Liver (tissue), 3 donors: ENCODE data around the gene LRRC2.

ENCODE experiments used
- CTCF ChIP-seq: fragments of 150-350 bp; IDR thresholded peaks from 2 replicates; pipeline ENCODE4 v1.5.1; 2017; ENCODE audit warnings: improper control_type of control experiment, low read depth, low read length; ENCODE audit not compliant: missing input control
- REST ChIP-seq: IDR thresholded peaks from 2 replicates; pipeline ENCODE4 v1.6.1; 2016; ENCODE audit warnings: antibody characterized with exemption, mild to moderate bottlenecking
- SP1 ChIP-seq: IDR thresholded peaks from 2 replicates; pipeline ENCODE4 v1.6.1; 2018; ENCODE audit warnings: antibody characterized with exemption, mild to moderate bottlenecking
- YY1 ChIP-seq: IDR thresholded peaks from 2 replicates; pipeline ENCODE4 v1.6.1; 2016; ENCODE audit warnings: antibody characterized with exemption, mild to moderate bottlenecking
- donor health status: healthy.
- donor health status: healthy.

- TF ChIP-seq SP1 = no peak
- TF ChIP-seq CTCF = no peak
- TF ChIP-seq REST = no peak
- TF ChIP-seq YY1 = no peak
Measured at GRCh38 chr3:46508850-46509591, 57.1 kb downstream of the LRRC2 start.
